Endodermal cell (in vitro differentiated cells): ENCODE results near the gene MLH3. TPM values are rescaled to one million over a fixed set of nuclear protein-coding genes. Genes with fewer than 3 reads are reported as not detected.

Source experiments
- DNase-seq: peaks from one replicate; pipeline ENCODE4 v3.0.0-alpha.2; 2017
- H3K27ac ChIP-seq: 2 replicates; pipeline ENCODE4 v1.5.1; 2013; ENCODE audit warnings: mild to moderate bottlenecking, low read depth, low read length, moderate library complexity
- H3K27me3 ChIP-seq: 2 replicates; pipeline ENCODE4 v1.6.1; 2013; ENCODE audit warnings: mild to moderate bottlenecking, low read length, moderate library complexity; ENCODE audit not compliant: insufficient read depth, control insufficient read depth, poor library complexity, severe bottlenecking
- H3K36me3 ChIP-seq: 2 replicates; pipeline ENCODE4 v1.7.0; 2013; ENCODE audit warnings: mild to moderate bottlenecking, low read length, moderate library complexity; ENCODE audit not compliant: control insufficient read depth, insufficient read depth
- H3K4me1 ChIP-seq: one replicate; pipeline ENCODE4 v1.7.0; 2013; ENCODE audit warnings: low read length; ENCODE audit not compliant: control insufficient read depth, insufficient read depth
- H3K4me3 ChIP-seq: 2 replicates; pipeline ENCODE4 v1.5.1; 2013; ENCODE audit warnings: mild to moderate bottlenecking, low read length, moderate library complexity
- H3K9ac ChIP-seq: 2 replicates; pipeline ENCODE4 v1.6.1; 2013; ENCODE audit warnings: mild to moderate bottlenecking, low read length, moderate library complexity; ENCODE audit not compliant: poor library complexity, severe bottlenecking; ENCODE audit errors: extremely low read depth
- H3K9me3 ChIP-seq: 2 replicates; pipeline ENCODE4 v1.6.1; 2013; ENCODE audit warnings: mild to moderate bottlenecking, low read length, moderate library complexity; ENCODE audit not compliant: control insufficient read depth
- H3K27ac Mint-ChIP-seq: 2 replicates; pipeline ENCODE4 v1.8.0; 2020; ENCODE audit warnings: mixed read lengths
- H3K27me3 Mint-ChIP-seq: 2 replicates; pipeline ENCODE4 v1.8.0; 2021; ENCODE audit warnings: mild to moderate bottlenecking, mixed read lengths; ENCODE audit not compliant: insufficient read depth
- H3K36me3 Mint-ChIP-seq: 2 replicates; pipeline ENCODE4 v1.8.0; 2020; ENCODE audit warnings: low read depth, mixed read lengths
- H3K4me1 Mint-ChIP-seq: 2 replicates; pipeline ENCODE4 v1.8.0; 2020; ENCODE audit warnings: mixed read lengths
- H3K4me3 Mint-ChIP-seq: 2 replicates; pipeline ENCODE4 v1.8.0; 2020; ENCODE audit warnings: mild to moderate bottlenecking, moderate library complexity, mixed read lengths
- H3K9me3 Mint-ChIP-seq: 2 replicates; pipeline ENCODE4 v1.8.0; 2020; ENCODE audit warnings: mild to moderate bottlenecking, mixed read lengths
- CTCF ChIP-seq: fragments of 200-600 bp; sonication (generic); conservative IDR thresholded peaks from 2 replicates; pipeline ENCODE4 v1.5.0; 2021; ENCODE audit warnings: antibody characterized with exemption, mild to moderate bottlenecking
- WGBS, 2 experiments: methylation state at CpG; one replicate each; pipeline versions ENCODE4 v1.1.5 to v1.1.7; 2013; ENCODE audit warnings: missing lambda C conversion rate in 2 of 2, mixed read lengths in 1 of 2; ENCODE audit not compliant: insufficient coverage in 1 of 2, insufficient read length in 1 of 2; 5-methylcytosine and 5-hydroxymethylcytosine counted together
- total RNA-seq, 2 donors: library from RNA; stranded (reverse); fragmentation: NEBNext Ultra II Directional in 1 of 2; extraction: Animal tissue kit (Norgen Biotek cat#: 25700) in 1 of 2; gene quantifications; 2 replicates in 1 of 2; 3 replicates in 1 of 2; pipeline ENCODE4 v1.2.1, GENCODE V29; 2021

Gene MLH3
- total RNA-seq, 2 donors from 2014 or later = 18.7 to 34.6 TPM

- Histone ChIP-seq H3K9ac (no peak overlapping the region), H3K27me3 (no peaks in the 10 kb centered on the region), H3K9me3 (no peaks in the 10 kb centered on the region), H3K4me3 (no peak overlapping the region), H3K4me1 (no peaks in the 10 kb centered on the region), H3K27ac (no peak overlapping the region), H3K36me3 (peaks cover 75% of the 10 kb centered on the region)
- H3K4me1 Mint-ChIP-seq = no peaks in the 10 kb centered on the region
- peaks cover 67% of the 10 kb centered on the region for H3K36me3 Mint-ChIP-seq
- H3K9me3 Mint-ChIP-seq = no peaks in the 10 kb centered on the region
- H3K27me3 Mint-ChIP-seq = no peaks in the 10 kb centered on the region
- no peak for DNase-seq
- no peak for TF ChIP-seq CTCF
- H3K27ac Mint-ChIP-seq = no peak overlapping the region
- no peak overlapping the region for H3K4me3 Mint-ChIP-seq
Measured at GRCh38 chr14:75098212-75098611, 46.9 kb upstream of the MLH3 start.

- Histone ChIP-seq H3K9ac (no peak overlapping the region), H3K4me3 (no peak overlapping the region), H3K27me3 (no peaks in the 10 kb centered on the region), H3K27ac (no peak overlapping the region), H3K9me3 (no peaks in the 10 kb centered on the region), H3K4me1 (peaks cover 4% of the 10 kb centered on the region), H3K36me3 (peaks cover 74% of the 10 kb centered on the region)
- WGBS, 2 experiments = 85 to 96% methylated on average over 3 to 6 of the region's 6 CpGs
- Mint-ChIP-seq H3K27me3 (no peaks in the 10 kb centered on the region), H3K9me3 (no peaks in the 10 kb centered on the region), H3K4me1 (peaks cover 8% of the 10 kb centered on the region), H3K4me3 (no peak overlapping the region), H3K27ac (no peak overlapping the region), H3K36me3 (peaks cover 62% of the 10 kb centered on the region)
- no peak for DNase-seq
- no peak for TF ChIP-seq CTCF
Measured at GRCh38 chr14:75096959-75097358, 45.7 kb upstream of the MLH3 start.

- DNase-seq = no peak
- TF ChIP-seq CTCF = no peak
- Mint-ChIP-seq H3K27me3 (no peaks in the 10 kb centered on the region), H3K36me3 (peaks cover 58% of the 10 kb centered on the region), H3K4me3 (no peak overlapping the region), H3K4me1 (peaks cover 8% of the 10 kb centered on the region), H3K9me3 (no peaks in the 10 kb centered on the region), H3K27ac (no peak overlapping the region)
- no peak overlapping the region for H3K27ac ChIP-seq
- no peak overlapping the region for H3K9ac ChIP-seq
- H3K9me3 ChIP-seq = no peaks in the 10 kb centered on the region
- WGBS, 2 experiments = 94 to 95% methylated on average over 4 of the region's 4 CpGs
- H3K4me3 ChIP-seq = no peak overlapping the region
- H3K27me3 ChIP-seq = no peaks in the 10 kb centered on the region
- H3K36me3 ChIP-seq = peaks cover 76% of the 10 kb centered on the region
- peaks cover 4% of the 10 kb centered on the region for H3K4me1 ChIP-seq
Measured at GRCh38 chr14:75095690-75096089, 44.4 kb upstream of the MLH3 start.
